Thymus (tissue), 11 donors: ENCODE results near the gene RAD51B. TPM values are rescaled to one million over a fixed set of nuclear protein-coding genes. Genes with fewer than 3 reads are reported as not detected.

ENCODE experiments used
- DNase-seq, 9 donors: peaks; one replicate each; pipeline ENCODE4 v3.0.0-alpha.2; 2013; ENCODE audit warnings: low spot score in 9 of 9, low read depth in 6 of 9, missing footprints in 1 of 9
- H3K27ac ChIP-seq, 2 donors: one replicate each; pipeline ENCODE4 v1.5.1; 2013; ENCODE audit warnings: control low read depth in 1 of 2, low read depth in 1 of 2, low read length in 1 of 2, mild to moderate bottlenecking in 1 of 2, moderate library complexity in 1 of 2
- H3K27me3 ChIP-seq, 2 donors: one replicate each; pipeline ENCODE4 v1.5.1; 2013; ENCODE audit warnings: low read length in 1 of 2; ENCODE audit not compliant: control insufficient read depth in 2 of 2, insufficient read depth in 1 of 2
- H3K36me3 ChIP-seq, 2 donors: one replicate each; pipeline ENCODE4 v1.5.1; 2013; ENCODE audit warnings: low read length in 1 of 2, mild to moderate bottlenecking in 1 of 2, moderate library complexity in 1 of 2; ENCODE audit not compliant: control insufficient read depth in 2 of 2, insufficient read depth in 2 of 2
- H3K4me1 ChIP-seq, 2 donors: one replicate each; pipeline ENCODE4 v1.5.1; 2013; ENCODE audit warnings: low read length in 2 of 2; ENCODE audit not compliant: control insufficient read depth in 2 of 2, insufficient read depth in 2 of 2
- H3K4me3 ChIP-seq, 2 donors: one replicate each; pipeline ENCODE4 v1.5.1; 2013; ENCODE audit warnings: low read length in 2 of 2, control low read depth in 1 of 2, mild to moderate bottlenecking in 1 of 2
- H3K9me3 ChIP-seq, 2 donors: one replicate each; pipeline ENCODE4 v1.5.1; 2013; ENCODE audit warnings: low read length in 1 of 2, mild to moderate bottlenecking in 1 of 2; ENCODE audit not compliant: control insufficient read depth in 2 of 2, insufficient read depth in 1 of 2
- whole genome bisulfite sequencing: extraction: QIAGEN DNeasy Blood & Tissue Kit; methylation state at CpG from one replicate; pipeline ENCODE4 v1.1.7; 2013; 5-methylcytosine and 5-hydroxymethylcytosine counted together
- polyA plus RNA-seq: library from polyadenylated mRNA; stranded (reverse); fragments of 200-250 nt; gene quantifications from one replicate; pipeline ENCODE4 v1.2.3, GENCODE V29; 2013
- total RNA-seq: library from RNA; stranded (reverse); fragments of 120-200 nt; gene quantifications from one replicate; pipeline ENCODE4 v1.2.4, GENCODE V29; 2013
- donor health status: healthy.

Gene RAD51B
- total and polyA plus RNA-seq, 2 donors, result 7.8 to 17.8 TPM

DNA sequence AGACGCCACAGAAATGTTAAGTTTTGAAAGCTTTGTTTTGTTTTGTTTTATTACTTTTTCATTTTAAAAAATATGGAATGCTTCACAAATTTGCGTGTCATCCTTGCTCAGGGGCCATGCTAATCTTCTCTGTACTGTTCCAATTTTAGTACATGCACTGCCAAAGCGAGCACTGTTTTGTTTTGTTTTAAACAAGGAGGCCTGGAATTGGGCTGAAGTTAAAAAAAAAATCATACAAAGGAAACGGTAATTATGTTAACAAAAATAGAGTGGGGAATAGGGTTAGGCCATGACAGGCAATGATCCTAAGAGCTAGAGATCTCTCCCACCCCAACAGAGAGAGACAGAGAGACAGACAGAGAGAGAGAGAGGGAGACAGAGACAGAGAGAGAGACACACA lies 916.3 kb downstream of the RAD51B start:
- Histone ChIP-seq H3K9me3 (no peaks in the 10 kb centered on the region), H3K27me3 (no peaks in the 10 kb centered on the region), H3K36me3 (no peaks in the 10 kb centered on the region), H3K4me3 (no peak overlapping the region), H3K27ac (peak overlapping the region in 1 of 2 donors; percentile 37), H3K4me1 (peaks cover 0 to 29% of the 10 kb centered on the region in 2 donors)
- no peak for DNase-seq
- 96% methylated on average over 4 of the region's 4 CpGs for WGBS

DNA sequence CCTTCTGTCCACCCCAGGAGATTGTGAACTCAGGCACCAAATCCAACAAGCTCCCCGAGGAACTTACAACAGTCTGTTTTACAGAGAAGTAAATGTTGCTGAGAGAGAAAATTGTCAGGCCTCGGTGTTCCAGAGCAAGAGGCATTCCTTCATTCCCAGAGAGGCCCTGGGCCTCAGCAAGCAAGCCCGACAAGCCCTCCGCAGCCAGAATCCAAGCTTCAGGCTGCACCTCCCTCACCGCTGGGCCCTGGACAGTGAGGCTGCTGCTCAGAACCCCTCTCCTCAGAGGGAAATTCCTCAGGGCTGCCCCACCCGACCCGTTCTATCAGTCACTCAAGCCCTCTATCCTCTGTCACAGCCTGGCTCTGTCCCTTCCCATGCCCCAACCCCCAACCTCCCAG lies 916.9 kb downstream of the RAD51B start:
- no peaks in the 10 kb centered on the region for H3K27me3 ChIP-seq
- WGBS, result 79% methylated on average over 7 of the region's 7 CpGs
- no peaks in the 10 kb centered on the region for H3K36me3 ChIP-seq
- H3K27ac ChIP-seq, result peak overlapping the region in 1 of 2 donors; percentile 37
- H3K9me3 ChIP-seq, result no peaks in the 10 kb centered on the region
- no peak overlapping the region for H3K4me3 ChIP-seq
- peaks cover 0 to 29% of the 10 kb centered on the region in 2 donors for H3K4me1 ChIP-seq
- no peak for DNase-seq

DNA sequence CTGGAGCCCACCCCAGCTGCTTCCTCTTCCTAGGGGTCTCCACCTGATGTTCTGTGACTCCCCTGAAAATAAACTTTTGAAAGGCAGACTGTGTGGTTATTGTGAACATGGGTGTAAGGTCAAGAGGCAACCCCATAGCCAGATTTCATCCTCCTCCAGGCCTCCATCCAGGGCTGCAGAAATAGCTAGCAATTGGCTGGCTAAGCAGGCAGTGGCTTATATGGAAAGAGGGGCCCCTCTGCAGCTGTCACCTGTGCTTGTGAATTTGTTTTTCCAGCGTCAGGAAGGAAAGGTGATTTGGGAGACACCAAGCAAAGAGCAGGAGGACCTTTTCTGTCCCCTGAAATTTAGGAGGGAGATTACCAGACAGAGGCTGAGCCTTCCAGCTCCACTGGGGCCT lies 917.5 kb downstream of the RAD51B start:
- no peak overlapping the region for H3K27ac ChIP-seq
- no peak for DNase-seq
- no peaks in the 10 kb centered on the region for H3K9me3 ChIP-seq
- H3K36me3 ChIP-seq, result no peaks in the 10 kb centered on the region
- no peak overlapping the region for H3K4me3 ChIP-seq
- peaks cover 0 to 32% of the 10 kb centered on the region in 2 donors for H3K4me1 ChIP-seq
- WGBS, result 93% methylated on average over 1 of the region's 1 CpG
- H3K27me3 ChIP-seq, result no peaks in the 10 kb centered on the region

DNA sequence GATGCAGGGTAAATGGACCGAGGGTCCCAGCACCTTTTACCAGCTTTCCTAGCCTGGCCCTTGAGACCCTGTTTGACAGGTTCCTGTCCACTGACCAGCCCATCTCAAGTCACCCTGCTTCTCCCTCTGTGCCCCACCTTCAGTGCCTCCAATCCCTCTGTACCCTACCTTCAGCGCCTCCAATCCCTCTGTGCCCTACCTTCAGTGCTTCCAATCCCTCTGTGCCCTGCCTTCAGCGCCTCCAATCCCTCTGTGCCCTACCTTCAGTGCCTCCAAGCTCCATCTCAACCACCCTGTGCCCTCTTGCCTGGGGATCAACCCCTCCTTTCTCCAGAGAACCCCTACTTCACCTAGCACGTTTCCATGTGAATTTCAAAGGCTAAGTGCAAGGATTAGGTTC lies 919.0 kb downstream of the RAD51B start:
- Histone ChIP-seq H3K9me3 (no peaks in the 10 kb centered on the region), H3K4me1 (peaks cover 0 to 26% of the 10 kb centered on the region in 2 donors), H3K36me3 (no peaks in the 10 kb centered on the region), H3K27ac (no peak overlapping the region), H3K4me3 (no peak overlapping the region), H3K27me3 (no peaks in the 10 kb centered on the region)
- DNase-seq, result no peak
- WGBS, result 96% methylated on average over 4 of the region's 4 CpGs

DNA sequence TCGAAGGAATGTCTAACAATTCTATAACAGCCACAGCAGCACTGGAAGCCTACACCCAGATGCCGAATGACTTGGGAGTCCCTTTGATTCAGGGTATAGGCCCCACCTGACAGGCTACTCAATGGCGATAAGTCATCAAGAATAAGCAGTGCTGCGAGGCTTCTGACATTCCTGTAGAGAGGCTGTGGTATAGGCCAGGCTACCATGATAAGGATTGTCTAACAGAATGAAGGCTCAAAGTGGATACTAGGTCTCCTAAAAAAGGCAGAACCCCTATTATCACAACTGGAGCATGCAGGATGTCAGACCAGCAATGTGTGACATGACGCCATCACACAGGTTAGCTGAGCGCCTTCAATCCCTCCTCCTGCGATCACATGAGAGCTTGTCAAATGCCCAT lies 920.1 kb downstream of the RAD51B start:
- Histone ChIP-seq H3K4me1 (peaks cover 0 to 17% of the 10 kb centered on the region in 2 donors), H3K27ac (no peak overlapping the region), H3K4me3 (no peak overlapping the region), H3K9me3 (no peaks in the 10 kb centered on the region), H3K36me3 (no peaks in the 10 kb centered on the region), H3K27me3 (peaks cover 0 to 2% of the 10 kb centered on the region in 2 donors)
- WGBS, result 89% methylated on average over 7 of the region's 7 CpGs
- DNase-seq, result no peak

DNA sequence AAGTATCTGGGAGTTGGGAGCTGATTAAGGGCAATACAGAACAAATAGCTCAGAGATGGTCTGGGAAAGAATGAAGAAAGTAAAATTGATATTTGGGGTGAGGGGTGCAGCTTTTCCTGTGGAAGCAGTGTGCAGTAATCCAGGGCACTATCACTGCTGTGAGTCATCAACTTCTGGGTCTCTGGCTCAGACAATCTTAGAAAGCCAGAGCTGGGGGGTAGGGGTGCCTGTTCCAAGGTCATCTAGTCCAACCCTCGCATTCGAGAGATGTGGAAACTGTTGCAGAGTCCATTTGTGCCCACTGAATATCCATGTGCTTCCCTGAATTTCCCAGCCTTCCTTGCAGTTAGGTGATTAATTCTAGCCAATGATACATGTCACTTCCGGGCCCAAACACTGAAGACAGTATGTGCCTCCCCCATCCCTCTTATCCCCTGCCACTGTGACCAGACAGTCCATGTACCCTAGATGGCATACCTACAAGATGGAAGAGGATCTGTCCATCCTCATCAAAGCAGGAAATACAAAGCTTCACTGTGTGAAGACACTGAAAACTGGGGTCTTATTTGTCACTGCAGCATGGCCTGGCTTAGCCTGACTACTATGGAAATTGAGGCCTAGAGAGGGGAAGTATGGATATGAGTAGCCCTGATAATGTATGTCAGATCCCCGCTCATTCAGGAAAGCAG lies 921.4 kb downstream of the RAD51B start:
- no peak overlapping the region for H3K27ac ChIP-seq
- peaks cover 0 to 2% of the 10 kb centered on the region in 2 donors for H3K27me3 ChIP-seq
- peaks cover 0 to 10% of the 10 kb centered on the region in 2 donors for H3K4me1 ChIP-seq
- WGBS, result 93% methylated on average over 4 of the region's 4 CpGs
- no peaks in the 10 kb centered on the region for H3K9me3 ChIP-seq
- no peak for DNase-seq
- H3K4me3 ChIP-seq, result no peak overlapping the region
- no peaks in the 10 kb centered on the region for H3K36me3 ChIP-seq

DNA sequence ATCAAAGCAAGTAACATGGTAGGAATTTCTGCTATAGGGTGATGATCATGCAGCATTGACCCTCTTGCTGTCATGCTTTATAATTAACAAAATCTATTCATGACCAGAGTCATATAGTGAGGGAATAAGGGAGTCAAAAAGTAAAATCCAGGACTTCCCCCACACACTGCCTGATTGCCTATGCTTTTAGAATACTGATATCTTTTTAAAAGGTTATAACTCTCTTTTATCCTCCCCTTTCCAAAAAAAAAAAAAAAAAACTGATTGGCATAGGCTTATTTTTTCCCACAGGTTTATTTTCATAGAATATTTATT lies 921.9 kb downstream of the RAD51B start:
- Histone ChIP-seq H3K27me3 (peaks cover 0 to 2% of the 10 kb centered on the region in 2 donors), H3K36me3 (no peaks in the 10 kb centered on the region), H3K4me3 (no peak overlapping the region), H3K9me3 (no peaks in the 10 kb centered on the region), H3K27ac (no peak overlapping the region), H3K4me1 (peaks cover 0 to 7% of the 10 kb centered on the region in 2 donors)
- no peak for DNase-seq

DNA sequence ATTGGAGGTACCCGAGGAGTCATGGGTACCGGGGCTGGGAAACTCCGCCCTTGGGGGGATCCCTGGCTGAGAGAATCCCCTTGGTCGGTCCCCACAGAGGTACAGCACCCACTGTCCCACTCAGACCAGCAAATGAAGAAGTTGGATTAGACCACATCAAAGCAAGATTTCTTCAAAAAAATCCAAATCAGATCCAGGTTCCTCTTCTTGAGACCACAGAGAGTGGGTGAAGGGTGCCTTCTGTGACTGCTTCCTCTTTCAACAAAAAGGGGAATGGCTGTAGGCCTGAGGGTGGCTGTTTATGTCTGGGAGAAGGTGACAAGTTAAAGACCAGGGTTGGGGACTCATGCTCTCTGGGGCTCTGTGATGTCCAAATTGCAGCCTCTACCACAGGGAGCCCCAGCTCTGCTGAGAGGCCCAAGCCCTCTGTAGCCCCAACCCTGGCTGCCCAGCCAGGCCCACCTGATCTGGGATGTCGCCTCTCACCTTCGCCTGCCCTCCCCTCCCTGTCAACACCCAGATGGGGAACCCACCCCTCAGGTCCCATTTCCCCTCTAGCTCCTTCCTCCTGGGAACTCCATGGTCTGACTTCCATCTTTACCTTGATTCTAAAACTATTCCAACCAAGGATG lies 922.4 kb downstream of the RAD51B start:
- peak in 1 of 9 donors; percentile 46 for DNase-seq
- peaks cover 0 to 2% of the 10 kb centered on the region in 2 donors for H3K27me3 ChIP-seq
- peaks cover 0 to 3% of the 10 kb centered on the region in 2 donors for H3K4me1 ChIP-seq
- 44% methylated on average over 6 of the region's 6 CpGs for WGBS
- no peak overlapping the region for H3K4me3 ChIP-seq
- no peak overlapping the region for H3K27ac ChIP-seq
- H3K9me3 ChIP-seq, result no peaks in the 10 kb centered on the region
- H3K36me3 ChIP-seq, result no peaks in the 10 kb centered on the region

DNA sequence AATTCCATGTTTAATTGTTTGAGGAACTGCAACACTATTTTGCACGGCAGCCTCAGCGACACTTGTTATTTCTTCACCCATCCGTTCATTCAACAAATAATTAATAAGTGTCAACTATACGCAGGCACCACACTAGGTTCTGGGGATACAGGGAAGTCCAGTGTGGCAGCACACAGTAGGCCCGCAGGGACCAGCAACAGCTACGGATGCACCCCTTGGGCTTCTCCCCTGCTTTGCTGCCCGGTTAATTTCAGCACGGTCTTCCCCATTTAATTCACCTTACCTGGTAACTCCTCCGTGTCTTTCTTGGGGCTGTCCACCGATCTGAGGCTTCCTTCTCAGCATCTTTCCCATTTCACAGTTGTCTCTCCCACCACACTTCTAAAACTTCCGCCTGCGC lies 925.0 kb downstream of the RAD51B start:
- WGBS, result 96% methylated on average over 12 of the region's 12 CpGs
- H3K4me3 ChIP-seq, result no peak overlapping the region
- no peaks in the 10 kb centered on the region for H3K9me3 ChIP-seq
- DNase-seq, result no peak
- H3K27ac ChIP-seq, result no peak overlapping the region
- peaks cover 0 to 3% of the 10 kb centered on the region in 2 donors for H3K4me1 ChIP-seq
- H3K36me3 ChIP-seq, result no peaks in the 10 kb centered on the region
- H3K27me3 ChIP-seq, result peaks cover 0 to 2% of the 10 kb centered on the region in 2 donors
